ENCODE results near the gene GSG1L.

The GSG1L gene

GRCh38 chr16:27776556-27777225 lies 286.8 kb downstream of the GSG1L start:
- no peaks in the 10 kb centered on the region for H3K4me1 ChIP-seq (ENCODE audit: control insufficient read depth in 2 of 2, insufficient read depth in 2 of 2, low read length in 2 of 2)
- no peaks in the 10 kb centered on the region for H3K27me3 ChIP-seq (ENCODE audit: control insufficient read depth in 2 of 2, insufficient read depth in 2 of 2, low read length in 2 of 2)
- H3K9me3 ChIP-seq (ENCODE audit: control insufficient read depth in 2 of 2, low read length in 2 of 2): no peaks in the 10 kb centered on the region
- H3K4me3 ChIP-seq (ENCODE audit: low read length in 2 of 2): no peak overlapping the region
- peaks cover 11 to 14% of the 10 kb centered on the region in 2 donors for H3K36me3 ChIP-seq (ENCODE audit: control insufficient read depth in 2 of 2, insufficient read depth in 2 of 2, low read length in 2 of 2)
- no peak overlapping the region for H3K27ac ChIP-seq (ENCODE audit: low read depth in 2 of 2, low read length in 2 of 2)
- no peak overlapping the region for H3K9ac ChIP-seq (ENCODE audit: low read depth in 1 of 2, low read length in 2 of 2)

GRCh38 chr16:27775254-27775653 lies 288.3 kb downstream of the GSG1L start:
- Histone ChIP-seq H3K4me3 (ENCODE audit: low read length in 2 of 2) (no peak overlapping the region), H3K27me3 (ENCODE audit: control insufficient read depth in 2 of 2, insufficient read depth in 2 of 2, low read length in 2 of 2) (no peaks in the 10 kb centered on the region), H3K9me3 (ENCODE audit: control insufficient read depth in 2 of 2, low read length in 2 of 2) (no peaks in the 10 kb centered on the region), H3K4me1 (ENCODE audit: control insufficient read depth in 2 of 2, insufficient read depth in 2 of 2, low read length in 2 of 2) (no peaks in the 10 kb centered on the region), H3K36me3 (ENCODE audit: control insufficient read depth in 2 of 2, insufficient read depth in 2 of 2, low read length in 2 of 2) (peaks cover 17 to 26% of the 10 kb centered on the region in 2 donors), H3K27ac (ENCODE audit: low read depth in 2 of 2, low read length in 2 of 2) (no peak overlapping the region), H3K9ac (ENCODE audit: low read depth in 1 of 2, low read length in 2 of 2) (no peak overlapping the region)

GRCh38 chr16:27774779-27775178 lies 288.7 kb downstream of the GSG1L start:
- peaks cover 17 to 28% of the 10 kb centered on the region in 2 donors for H3K36me3 ChIP-seq (ENCODE audit: control insufficient read depth in 2 of 2, insufficient read depth in 2 of 2, low read length in 2 of 2)
- H3K27me3 ChIP-seq (ENCODE audit: control insufficient read depth in 2 of 2, insufficient read depth in 2 of 2, low read length in 2 of 2): no peaks in the 10 kb centered on the region
- no peak overlapping the region for H3K9ac ChIP-seq (ENCODE audit: low read depth in 1 of 2, low read length in 2 of 2)
- H3K9me3 ChIP-seq (ENCODE audit: control insufficient read depth in 2 of 2, low read length in 2 of 2): no peaks in the 10 kb centered on the region
- H3K4me1 ChIP-seq (ENCODE audit: control insufficient read depth in 2 of 2, insufficient read depth in 2 of 2, low read length in 2 of 2): no peaks in the 10 kb centered on the region
- H3K27ac ChIP-seq (ENCODE audit: low read depth in 2 of 2, low read length in 2 of 2): no peak overlapping the region
- H3K4me3 ChIP-seq (ENCODE audit: low read length in 2 of 2): no peak overlapping the region

DNA sequence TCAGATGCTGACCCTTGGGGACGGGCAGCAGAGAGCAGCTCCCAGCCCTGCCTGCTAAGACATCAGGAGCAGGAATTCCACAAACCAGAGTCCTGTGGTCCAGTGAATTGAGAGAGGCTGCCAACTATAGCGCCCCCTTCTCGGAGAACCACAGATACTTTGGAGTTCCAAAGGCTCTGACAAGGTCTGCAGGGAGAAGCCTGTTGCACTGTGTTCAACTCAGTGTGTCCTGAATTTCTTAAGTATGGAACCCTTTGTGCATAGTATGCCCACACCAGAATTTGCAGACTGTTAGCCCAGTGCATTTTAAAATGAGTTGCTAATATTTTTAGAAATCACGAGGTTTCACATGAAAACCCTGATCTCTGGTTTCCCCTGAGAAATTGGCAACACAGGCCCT lies 290.2 kb downstream of the GSG1L start:
- no peak overlapping the region for H3K27ac ChIP-seq (ENCODE audit: low read depth in 2 of 2, low read length in 2 of 2)
- H3K9me3 ChIP-seq (ENCODE audit: control insufficient read depth in 2 of 2, low read length in 2 of 2): no peaks in the 10 kb centered on the region
- H3K36me3 ChIP-seq (ENCODE audit: control insufficient read depth in 2 of 2, insufficient read depth in 2 of 2, low read length in 2 of 2): peaks cover 23 to 30% of the 10 kb centered on the region in 2 donors
- H3K4me3 ChIP-seq (ENCODE audit: low read length in 2 of 2): no peak overlapping the region
- H3K4me1 ChIP-seq (ENCODE audit: control insufficient read depth in 2 of 2, insufficient read depth in 2 of 2, low read length in 2 of 2): no peaks in the 10 kb centered on the region
- H3K9ac ChIP-seq (ENCODE audit: low read depth in 1 of 2, low read length in 2 of 2): no peak overlapping the region
- H3K27me3 ChIP-seq (ENCODE audit: control insufficient read depth in 2 of 2, insufficient read depth in 2 of 2, low read length in 2 of 2): no peaks in the 10 kb centered on the region

GRCh38 chr16:27772093-27772825 lies 291.3 kb downstream of the GSG1L start:
- Histone ChIP-seq H3K4me3 (ENCODE audit: low read length in 2 of 2) (no peak overlapping the region), H3K4me1 (ENCODE audit: control insufficient read depth in 2 of 2, insufficient read depth in 2 of 2, low read length in 2 of 2) (no peaks in the 10 kb centered on the region), H3K9ac (ENCODE audit: low read depth in 1 of 2, low read length in 2 of 2) (no peak overlapping the region), H3K36me3 (ENCODE audit: control insufficient read depth in 2 of 2, insufficient read depth in 2 of 2, low read length in 2 of 2) (peaks cover 23 to 27% of the 10 kb centered on the region in 2 donors), H3K9me3 (ENCODE audit: control insufficient read depth in 2 of 2, low read length in 2 of 2) (no peaks in the 10 kb centered on the region), H3K27ac (ENCODE audit: low read depth in 2 of 2, low read length in 2 of 2) (no peak overlapping the region), H3K27me3 (ENCODE audit: control insufficient read depth in 2 of 2, insufficient read depth in 2 of 2, low read length in 2 of 2) (no peaks in the 10 kb centered on the region)

DNA sequence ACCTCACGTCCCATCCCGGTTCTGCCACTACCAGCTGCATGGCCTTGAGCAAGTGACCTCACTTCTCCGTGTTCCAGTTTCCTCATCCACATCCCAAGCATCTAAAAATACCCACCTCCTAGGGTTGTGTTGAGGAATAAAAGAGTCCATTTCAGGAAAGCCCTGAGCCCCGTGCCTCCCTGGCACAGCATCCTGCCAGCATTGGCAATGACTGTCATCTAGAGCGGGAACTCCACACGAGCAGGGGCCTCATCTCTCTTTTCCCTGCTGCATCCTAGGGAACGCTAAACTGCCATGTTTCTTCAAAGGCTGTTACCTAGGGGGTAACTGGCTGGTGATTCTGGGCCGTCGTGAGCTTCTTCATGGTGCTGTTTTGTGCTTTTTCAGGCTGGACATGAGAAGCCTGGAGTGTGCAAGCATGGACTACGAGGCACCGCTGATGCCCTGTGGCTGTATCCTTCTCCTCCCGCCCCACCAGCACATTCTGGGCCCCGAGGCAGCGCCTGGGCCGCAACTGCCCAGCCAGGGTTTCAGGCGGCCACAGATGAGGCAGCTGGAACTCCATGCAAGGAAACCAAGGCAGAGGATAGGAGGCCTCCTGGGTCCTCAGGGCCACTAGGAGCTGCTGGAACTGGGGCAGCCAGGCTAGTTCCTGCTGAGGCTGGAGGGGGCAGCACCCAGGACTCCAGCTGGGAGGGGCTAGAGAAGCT lies 292.2 kb downstream of the GSG1L start:
- H3K4me1 ChIP-seq (ENCODE audit: control insufficient read depth in 2 of 2, insufficient read depth in 2 of 2, low read length in 2 of 2): no peaks in the 10 kb centered on the region
- no peak overlapping the region for H3K4me3 ChIP-seq (ENCODE audit: low read length in 2 of 2)
- H3K9ac ChIP-seq (ENCODE audit: low read depth in 1 of 2, low read length in 2 of 2): no peak overlapping the region
- no peak overlapping the region for H3K27ac ChIP-seq (ENCODE audit: low read depth in 2 of 2, low read length in 2 of 2)
- H3K9me3 ChIP-seq (ENCODE audit: control insufficient read depth in 2 of 2, low read length in 2 of 2): no peaks in the 10 kb centered on the region
- H3K27me3 ChIP-seq (ENCODE audit: control insufficient read depth in 2 of 2, insufficient read depth in 2 of 2, low read length in 2 of 2): no peaks in the 10 kb centered on the region
- peaks cover 25 to 31% of the 10 kb centered on the region in 2 donors for H3K36me3 ChIP-seq (ENCODE audit: control insufficient read depth in 2 of 2, insufficient read depth in 2 of 2, low read length in 2 of 2)

- Histone ChIP-seq H3K9ac (ENCODE audit: low read depth in 1 of 2, low read length in 2 of 2) (no peak overlapping the region), H3K27ac (ENCODE audit: low read depth in 2 of 2, low read length in 2 of 2) (no peak overlapping the region), H3K9me3 (ENCODE audit: control insufficient read depth in 2 of 2, low read length in 2 of 2) (no peaks in the 10 kb centered on the region), H3K36me3 (ENCODE audit: control insufficient read depth in 2 of 2, insufficient read depth in 2 of 2, low read length in 2 of 2) (peaks cover 25 to 33% of the 10 kb centered on the region in 2 donors), H3K27me3 (ENCODE audit: control insufficient read depth in 2 of 2, insufficient read depth in 2 of 2, low read length in 2 of 2) (no peaks in the 10 kb centered on the region), H3K4me3 (ENCODE audit: low read length in 2 of 2) (no peak overlapping the region), H3K4me1 (ENCODE audit: control insufficient read depth in 2 of 2, insufficient read depth in 2 of 2, low read length in 2 of 2) (no peaks in the 10 kb centered on the region)
Measured at GRCh38 chr16:27770271-27771196, 293.0 kb downstream of the GSG1L start.

- no peaks in the 10 kb centered on the region for H3K27me3 ChIP-seq (ENCODE audit: control insufficient read depth in 2 of 2, insufficient read depth in 2 of 2, low read length in 2 of 2)
- no peaks in the 10 kb centered on the region for H3K4me1 ChIP-seq (ENCODE audit: control insufficient read depth in 2 of 2, insufficient read depth in 2 of 2, low read length in 2 of 2)
- H3K36me3 ChIP-seq (ENCODE audit: control insufficient read depth in 2 of 2, insufficient read depth in 2 of 2, low read length in 2 of 2): peaks cover 25 to 38% of the 10 kb centered on the region in 2 donors
- no peak overlapping the region for H3K27ac ChIP-seq (ENCODE audit: low read depth in 2 of 2, low read length in 2 of 2)
- H3K9me3 ChIP-seq (ENCODE audit: control insufficient read depth in 2 of 2, low read length in 2 of 2): no peaks in the 10 kb centered on the region
- H3K4me3 ChIP-seq (ENCODE audit: low read length in 2 of 2): no peak overlapping the region
- H3K9ac ChIP-seq (ENCODE audit: low read depth in 1 of 2, low read length in 2 of 2): no peak overlapping the region
Measured at GRCh38 chr16:27769561-27770255, 293.8 kb downstream of the GSG1L start.

DNA sequence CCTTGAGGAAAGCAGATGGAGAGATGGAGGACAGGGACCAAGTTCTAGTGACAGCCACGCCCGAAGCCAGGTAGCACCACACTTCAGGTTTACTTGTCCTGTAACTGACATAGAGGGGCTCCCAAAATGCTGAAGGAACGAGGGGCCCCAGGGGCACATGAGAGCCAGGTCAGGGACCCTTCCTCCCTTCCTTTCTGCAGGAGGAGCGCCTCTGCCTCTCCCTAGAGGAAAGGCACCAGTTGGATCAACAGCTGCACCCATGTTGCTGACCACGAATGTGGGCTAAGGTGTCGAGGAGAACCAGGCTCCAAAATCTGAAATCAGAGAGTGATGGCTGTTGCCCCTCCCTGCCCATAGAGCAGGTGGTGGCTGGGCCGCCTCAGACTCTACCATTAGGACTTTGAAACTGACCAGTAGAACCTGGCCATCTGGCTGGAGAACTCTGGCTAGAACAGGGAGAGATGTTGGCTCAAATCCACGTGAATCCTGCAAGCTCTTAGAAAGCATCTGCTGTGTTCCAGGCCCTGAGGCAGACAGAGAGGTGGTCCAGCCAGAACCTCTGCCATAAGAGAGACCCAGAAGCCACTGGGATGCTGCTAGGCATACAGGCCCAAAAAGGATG lies 294.8 kb downstream of the GSG1L start:
- no peaks in the 10 kb centered on the region for H3K27me3 ChIP-seq (ENCODE audit: control insufficient read depth in 2 of 2, insufficient read depth in 2 of 2, low read length in 2 of 2)
- H3K4me3 ChIP-seq (ENCODE audit: low read length in 2 of 2): no peak overlapping the region
- no peak overlapping the region for H3K27ac ChIP-seq (ENCODE audit: low read depth in 2 of 2, low read length in 2 of 2)
- no peaks in the 10 kb centered on the region for H3K4me1 ChIP-seq (ENCODE audit: control insufficient read depth in 2 of 2, insufficient read depth in 2 of 2, low read length in 2 of 2)
- no peaks in the 10 kb centered on the region for H3K9me3 ChIP-seq (ENCODE audit: control insufficient read depth in 2 of 2, low read length in 2 of 2)
- H3K36me3 ChIP-seq (ENCODE audit: control insufficient read depth in 2 of 2, insufficient read depth in 2 of 2, low read length in 2 of 2): peaks cover 26 to 43% of the 10 kb centered on the region in 2 donors
- H3K9ac ChIP-seq (ENCODE audit: low read depth in 1 of 2, low read length in 2 of 2): no peak overlapping the region

All from mucosa of rectum (tissue), 2 donors.